NCI-H1092 treated with DMSO at 0.1 percent for 48 hours (cell line): ENCODE measurements around the gene TCAF2.
"Not testable (repeated sequence)": the region's sequence is repeated elsewhere in the genome, so short reads cannot be mapped to it uniquely, and the experiment has no call there.

Experiments used
- DNase-seq: peaks from one replicate; lab custom pipeline; 2025; lab: John Stamatoyannopoulos, UW

The TCAF2 gene

GRCh38 chr7:143620646-143621045 is at the start of gene TCAF2:
Gene TCAF2, plus strand, starts transcription at chr7:143620974.
- not testable (repeated sequence) for DNase-seq

- DNase-seq, result not testable (repeated sequence)
Observed at GRCh38 chr7:143571501-143571900, 49.3 kb upstream of the TCAF2 start, which contains the start of gene CTAGE15. Gene CTAGE15, plus strand, starts transcription at chr7:143571801. Its CDS starts 17 bp downstream, at chr7:143571818.

DNA sequence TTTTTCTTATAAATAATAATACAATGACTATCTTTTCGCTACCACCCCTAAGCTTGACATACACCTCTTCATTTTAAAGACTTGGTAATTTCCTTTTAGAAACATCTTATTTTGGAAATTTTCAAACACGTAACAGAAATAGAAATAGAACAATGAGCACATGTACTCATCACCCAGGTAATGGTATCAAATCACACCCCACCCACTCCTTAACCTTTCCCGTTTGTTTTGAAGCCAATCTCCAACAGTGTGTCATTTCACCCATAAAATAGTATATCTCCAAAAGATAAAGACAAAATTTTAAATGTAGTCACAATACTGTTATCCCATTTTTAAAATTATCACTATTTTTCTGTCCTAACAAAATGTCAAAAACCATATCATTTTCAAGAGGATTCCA is 32.6 kb upstream of the TCAF2 start:
- not testable (repeated sequence) for DNase-seq

- not testable (repeated sequence) for DNase-seq
Observed at GRCh38 chr7:143589897-143590296, 30.9 kb upstream of the TCAF2 start.

- not testable (repeated sequence) for DNase-seq
Observed at GRCh38 chr7:143598086-143598485, 22.7 kb upstream of the TCAF2 start.

- DNase-seq, result not testable (repeated sequence)
Observed at GRCh38 chr7:143603549-143603948, 17.2 kb upstream of the TCAF2 start.

GRCh38 chr7:143606088-143606487 is 14.7 kb upstream of the TCAF2 start:
- DNase-seq, result not testable (repeated sequence)

GRCh38 chr7:143615545-143615944 is 5.2 kb upstream of the TCAF2 start:
- DNase-seq, result not testable (repeated sequence)

DNA sequence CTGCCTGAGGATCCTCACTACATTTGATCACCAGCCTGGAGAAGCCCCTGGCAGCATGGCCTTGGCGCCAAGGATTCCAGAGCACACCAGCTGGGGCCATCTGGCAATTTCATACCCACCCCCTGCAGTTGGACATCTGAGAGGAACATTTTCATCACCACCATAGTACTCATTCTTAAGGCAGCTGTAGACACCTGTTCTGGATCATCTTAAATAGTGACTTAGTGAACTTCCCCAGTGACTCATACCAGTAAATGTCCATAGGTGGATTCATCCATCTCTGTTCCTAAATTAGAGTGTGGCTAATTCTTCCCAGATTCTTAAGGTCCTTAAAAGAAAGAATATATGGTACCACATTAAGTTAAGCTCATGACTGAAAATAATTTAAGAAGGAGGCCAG is 3.6 kb upstream of the TCAF2 start:
- DNase-seq, result not testable (repeated sequence)

DNA sequence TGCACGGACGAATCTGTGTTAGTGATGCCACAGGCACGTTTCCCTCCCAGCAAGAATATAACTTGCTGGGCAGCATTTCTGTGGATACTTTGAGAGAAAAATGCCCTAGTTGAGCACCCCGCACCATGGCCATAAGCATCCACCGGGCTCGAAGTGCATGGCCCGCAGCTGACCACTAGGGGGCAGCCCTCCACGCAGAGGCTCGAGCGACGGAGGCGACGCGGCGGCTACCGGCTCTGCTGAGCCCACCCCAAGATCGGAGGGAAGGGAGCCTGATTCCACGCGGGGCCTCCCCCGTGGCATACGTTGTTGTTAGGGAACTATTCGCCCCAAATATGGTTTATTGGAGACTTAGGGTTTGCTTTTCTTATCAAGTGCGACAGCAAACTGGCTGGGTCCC is 716 bp upstream of the TCAF2 start:
- DNase-seq, result not testable (repeated sequence)

DNA sequence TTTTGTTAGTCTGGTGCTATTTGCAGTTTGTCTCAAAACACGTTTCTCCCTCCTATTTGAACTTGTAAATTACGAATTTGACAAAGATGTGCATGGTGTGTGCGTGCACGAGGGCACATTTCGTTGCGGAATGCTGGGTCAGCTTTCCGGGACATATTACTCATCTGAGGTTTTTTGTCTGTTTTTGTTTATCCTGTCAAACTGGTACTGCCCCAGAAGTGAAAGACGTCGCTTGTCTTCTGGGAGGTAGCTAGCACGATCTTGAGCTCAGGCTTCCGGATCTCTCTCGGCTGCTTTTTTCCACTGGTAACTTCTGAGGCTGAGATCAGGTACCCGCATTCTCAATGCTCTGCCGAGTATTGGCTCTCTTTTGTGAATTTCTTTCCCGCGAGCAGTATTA is 401 bp downstream of the TCAF2 start:
- DNase-seq, result not testable (repeated sequence)

GRCh38 chr7:143622130-143622529 is 1.4 kb downstream of the TCAF2 start:
- DNase-seq, result not testable (repeated sequence)

DNA sequence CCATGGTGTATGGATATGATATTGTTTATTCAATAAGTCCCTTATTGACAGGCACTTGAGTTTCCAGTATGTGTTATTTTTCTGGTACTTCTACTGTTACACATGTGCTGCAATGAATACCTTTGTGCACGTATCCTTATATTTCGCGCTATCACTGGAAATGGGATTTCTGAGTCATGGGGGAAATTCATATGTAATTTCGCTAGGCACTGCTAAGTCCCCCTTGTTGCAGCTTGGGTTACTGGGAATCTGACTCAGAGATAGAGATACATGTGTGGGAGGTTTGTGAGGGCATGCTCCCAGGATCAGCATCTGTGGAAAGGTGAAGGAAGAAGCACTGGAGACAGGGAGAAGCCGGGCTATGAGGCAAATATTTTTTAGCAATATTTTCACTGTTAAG is 9.9 kb downstream of the TCAF2 start:
- DNase-seq, result not testable (repeated sequence)

DNA sequence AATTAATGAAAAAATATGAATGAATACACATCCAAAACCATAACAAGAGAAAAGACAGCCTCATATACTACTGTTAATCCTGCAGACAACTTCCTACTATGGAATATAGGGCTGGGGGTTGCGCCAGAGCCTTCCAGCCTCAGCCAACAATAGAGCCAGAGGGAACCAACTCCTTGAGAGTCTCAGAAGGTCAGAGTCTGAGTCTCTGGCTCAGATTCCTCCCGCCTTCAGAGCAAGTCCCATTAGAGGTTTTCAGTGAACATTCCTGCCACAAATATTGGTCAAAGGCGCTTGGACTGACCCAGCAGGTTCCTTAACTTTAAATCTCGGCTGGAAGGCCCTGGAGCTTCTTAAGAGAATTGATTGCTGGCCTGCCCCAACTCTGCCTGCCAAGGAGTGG is 11.7 kb downstream of the TCAF2 start:
- not testable (repeated sequence) for DNase-seq

DNA sequence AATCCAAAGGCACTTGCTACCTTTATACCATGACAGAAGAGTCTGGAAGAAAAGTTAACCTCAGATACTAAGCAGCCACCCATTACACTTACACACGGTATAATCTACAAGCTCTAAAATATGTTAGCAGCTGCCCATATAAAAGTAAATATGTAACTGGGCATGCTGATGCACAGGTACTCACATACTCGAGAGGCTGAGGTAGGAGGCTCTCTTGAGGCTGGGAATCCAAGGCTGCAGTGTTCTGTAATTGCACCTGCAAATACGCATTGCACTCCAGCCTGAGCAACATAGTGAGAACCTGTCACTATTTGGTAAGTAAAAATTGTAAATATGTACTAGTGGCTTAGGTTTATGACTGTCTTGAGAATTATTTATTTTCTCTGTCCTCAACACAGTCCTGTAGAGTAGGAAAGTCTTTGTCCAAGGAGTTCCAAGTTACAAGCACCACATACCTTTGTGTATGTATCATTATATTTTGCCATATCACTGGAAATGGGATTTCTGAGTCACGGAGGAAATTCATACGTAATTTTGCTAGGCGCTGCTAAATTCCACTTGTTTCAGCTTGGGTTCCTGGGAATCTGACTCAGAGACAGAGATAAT is 12.3 kb downstream of the TCAF2 start:
- not testable (repeated sequence) for DNase-seq

- not testable (repeated sequence) for DNase-seq
Observed at GRCh38 chr7:143635364-143636240, 14.8 kb downstream of the TCAF2 start.

- DNase-seq, result not testable (repeated sequence)
Observed at GRCh38 chr7:143639372-143639771, 18.6 kb downstream of the TCAF2 start.

DNA sequence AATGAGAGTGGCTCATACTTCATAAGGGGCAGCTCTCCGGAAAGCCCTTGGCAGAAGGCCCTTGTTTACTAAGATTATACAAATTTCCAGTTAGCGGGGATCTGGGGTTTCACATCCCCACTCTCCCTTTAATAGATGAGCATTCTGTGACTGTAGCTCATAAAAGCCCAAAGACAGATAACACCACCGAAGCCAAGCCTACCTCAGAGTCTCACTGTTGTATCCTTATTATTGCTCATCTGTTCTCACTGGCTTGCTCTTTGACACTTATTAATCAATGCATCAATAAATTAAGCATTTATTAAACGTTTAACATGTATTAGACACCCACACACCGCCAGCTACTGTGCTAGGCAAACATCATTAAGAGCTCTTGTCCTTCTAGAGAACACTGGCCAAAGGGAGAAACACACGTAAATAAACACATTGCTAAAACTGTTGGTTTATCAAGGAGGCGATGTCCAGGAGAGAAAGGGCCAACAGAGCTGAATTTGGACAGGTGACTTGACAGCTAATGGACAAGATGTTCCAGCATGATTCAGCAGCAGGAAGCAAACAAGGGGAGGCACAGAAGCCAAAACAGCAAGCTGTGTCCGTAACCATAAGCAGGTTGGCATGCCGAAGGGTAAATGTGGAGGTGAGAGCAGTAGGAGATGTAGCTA is 19.9 kb downstream of the TCAF2 start:
- DNase-seq, result not testable (repeated sequence)

- not testable (repeated sequence) for DNase-seq
Observed at GRCh38 chr7:143646598-143646997, 25.8 kb downstream of the TCAF2 start.

GRCh38 chr7:143649902-143650301 is 29.1 kb downstream of the TCAF2 start:
- not testable (repeated sequence) for DNase-seq

GRCh38 chr7:143650447-143650846 is 29.7 kb downstream of the TCAF2 start:
- not testable (repeated sequence) for DNase-seq
